Large intestine (tissue), 3 donors: ENCODE measurements around the gene DERA. TPM values are rescaled to one million over a fixed set of nuclear protein-coding genes. Genes with fewer than 3 reads are reported as not detected.
"Not testable (repeated sequence)": the region's sequence is repeated elsewhere in the genome, so short reads cannot be mapped to it uniquely, and the experiment has no call there.

ENCODE experiments used
- DNase-seq, 2 donors: peaks; one replicate each; pipeline versions ENCODE4 v3.0.0 to v3.0.0-alpha.2; 2013
- H3K27ac ChIP-seq: one replicate; pipeline ENCODE4 v1.5.1; 2013; ENCODE audit warnings: low read length
- H3K27me3 ChIP-seq: 2 replicates; pipeline ENCODE4 v1.6.1; 2013; ENCODE audit warnings: low read length; ENCODE audit not compliant: control insufficient read depth, insufficient read depth
- H3K36me3 ChIP-seq: 2 replicates; pipeline ENCODE4 v1.6.1; 2013; ENCODE audit warnings: low read length; ENCODE audit not compliant: control insufficient read depth, insufficient read depth
- H3K4me1 ChIP-seq: one replicate; pipeline ENCODE4 v1.6.1; 2013; ENCODE audit warnings: low read length; ENCODE audit not compliant: control insufficient read depth, insufficient read depth
- H3K4me3 ChIP-seq: one replicate; pipeline ENCODE4 v1.5.1; 2013; ENCODE audit warnings: low read length
- H3K9me3 ChIP-seq: one replicate; pipeline ENCODE4 v1.6.1; 2013; ENCODE audit warnings: mild to moderate bottlenecking, low read depth, low read length, moderate library complexity; ENCODE audit not compliant: control insufficient read depth
- WGBS: methylation state at CpG from one replicate; pipeline ENCODE4 v1.1.5; 2013; ENCODE audit warnings: low lambda C conversion rate; ENCODE audit not compliant: insufficient coverage; 5-methylcytosine and 5-hydroxymethylcytosine counted together
- polyA plus RNA-seq: library from polyadenylated mRNA; unstranded; fragments of 120-200 nt; gene quantifications from one replicate; pipeline ENCODE4 v1.2.1, GENCODE V29; 2013

DERA gene
- polyA plus RNA-seq, 1 donor, result 68.0 TPM

GRCh38 chr12:15956413-15957185 is 45.5 kb downstream of the DERA start:
- no peak overlapping the region for H3K4me3 ChIP-seq
- 83% methylated on average over 1 of the region's 9 CpGs for WGBS
- peaks cover 17% of the 10 kb centered on the region for H3K36me3 ChIP-seq
- H3K4me1 ChIP-seq, result no peaks in the 10 kb centered on the region
- H3K27me3 ChIP-seq, result no peaks in the 10 kb centered on the region
- no peaks in the 10 kb centered on the region for H3K9me3 ChIP-seq
- peak; percentile 24 to 49 for DNase-seq
- H3K27ac ChIP-seq, result no peak overlapping the region

DNA sequence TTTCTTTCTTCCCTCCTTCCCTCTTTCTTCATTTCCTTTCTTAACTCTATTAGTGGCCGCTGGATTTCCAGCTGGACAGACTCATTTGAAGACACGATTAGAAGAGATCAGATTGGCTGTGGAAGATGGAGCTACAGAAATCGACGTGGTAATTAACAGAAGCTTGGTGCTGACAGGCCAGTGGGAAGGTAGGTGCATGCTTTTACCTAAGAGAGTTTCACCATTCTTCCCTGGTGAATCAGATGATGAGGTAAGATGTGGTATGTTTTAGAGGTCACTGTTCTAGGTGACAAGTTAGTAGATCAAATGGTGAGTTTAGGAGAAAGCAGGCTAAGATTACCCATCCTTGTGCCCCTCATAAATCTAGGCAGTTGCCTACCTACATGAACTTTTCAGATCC is 51.6 kb downstream of the DERA start:
- no peak for DNase-seq
- H3K36me3 ChIP-seq, result peaks cover 43% of the 10 kb centered on the region
- 88% methylated on average over 2 of the region's 4 CpGs for WGBS
- H3K27me3 ChIP-seq, result no peaks in the 10 kb centered on the region
- no peak overlapping the region for H3K27ac ChIP-seq
- no peaks in the 10 kb centered on the region for H3K9me3 ChIP-seq
- H3K4me3 ChIP-seq, result no peak overlapping the region
- no peaks in the 10 kb centered on the region for H3K4me1 ChIP-seq

- no CpG with 5 or more reads among the region's 1 CpG for WGBS
Measured at GRCh38 chr12:15963271-15963670, 52.1 kb downstream of the DERA start.

GRCh38 chr12:15966426-15966825 is 55.3 kb downstream of the DERA start:
- no CpG with 5 or more reads among the region's 1 CpG for WGBS
- H3K9me3 ChIP-seq, result no peaks in the 10 kb centered on the region
- H3K27me3 ChIP-seq, result no peaks in the 10 kb centered on the region
- no peak overlapping the region for H3K4me3 ChIP-seq
- H3K4me1 ChIP-seq, result no peaks in the 10 kb centered on the region
- DNase-seq, result no peak
- no peak overlapping the region for H3K27ac ChIP-seq
- peaks cover 38% of the 10 kb centered on the region for H3K36me3 ChIP-seq

More at GRCh38 chr12:15963271-15963670, 52.1 kb downstream of the DERA start:
- Histone ChIP-seq H3K4me1 (no peaks in the 10 kb centered on the region), H3K9me3 (no peaks in the 10 kb centered on the region), H3K27me3 (no peaks in the 10 kb centered on the region), H3K27ac (no peak overlapping the region), H3K4me3 (no peak overlapping the region), H3K36me3 (peaks cover 45% of the 10 kb centered on the region)
- no peak for DNase-seq

- H3K36me3 ChIP-seq, result peaks cover 36% of the 10 kb centered on the region
- 100% methylated on average over 1 of the region's 3 CpGs for WGBS
- H3K27ac ChIP-seq, DNase-seq, H3K4me1 ChIP-seq, H3K4me3 ChIP-seq, H3K9me3 ChIP-seq, H3K27me3 ChIP-seq: not testable (repeated sequence)
Measured at GRCh38 chr12:15967053-15967452, 55.9 kb downstream of the DERA start.

- WGBS, result no CpG with 5 or more reads among the region's 3 CpGs
- H3K27ac ChIP-seq, result no peak overlapping the region
- no peaks in the 10 kb centered on the region for H3K4me1 ChIP-seq
- H3K27me3 ChIP-seq, result no peaks in the 10 kb centered on the region
- H3K4me3 ChIP-seq, result no peak overlapping the region
- no peak for DNase-seq
- H3K36me3 ChIP-seq, result peaks cover 28% of the 10 kb centered on the region
- H3K9me3 ChIP-seq, result no peaks in the 10 kb centered on the region
Measured at GRCh38 chr12:15971211-15971610, 60.1 kb downstream of the DERA start.

DNA sequence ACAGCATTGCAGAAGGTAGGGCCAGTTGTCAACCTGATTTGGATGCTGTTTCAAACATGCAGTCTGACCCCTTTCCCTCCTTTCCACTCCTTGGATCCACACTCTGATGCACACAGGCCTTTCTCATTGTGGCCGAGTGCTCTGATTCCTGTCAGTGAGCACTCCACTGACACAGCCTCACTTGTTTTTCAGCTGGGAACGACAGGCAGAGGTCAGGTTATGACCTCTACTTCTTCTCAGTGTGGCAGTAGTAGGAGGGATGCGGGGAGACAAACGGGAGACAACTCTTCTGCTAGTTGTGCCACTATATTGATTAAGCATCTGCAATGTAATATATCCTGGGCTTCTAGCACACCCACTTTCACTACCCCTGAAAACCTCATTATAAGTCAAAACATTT is 61.8 kb downstream of the DERA start:
- no CpG with 5 or more reads among the region's 4 CpGs for WGBS
- DNase-seq, result no peak
- Histone ChIP-seq H3K4me1 (peaks cover 2% of the 10 kb centered on the region), H3K27ac (no peak overlapping the region), H3K9me3 (no peaks in the 10 kb centered on the region), H3K36me3 (peaks cover 24% of the 10 kb centered on the region), H3K4me3 (no peak overlapping the region), H3K27me3 (no peaks in the 10 kb centered on the region)

DNA sequence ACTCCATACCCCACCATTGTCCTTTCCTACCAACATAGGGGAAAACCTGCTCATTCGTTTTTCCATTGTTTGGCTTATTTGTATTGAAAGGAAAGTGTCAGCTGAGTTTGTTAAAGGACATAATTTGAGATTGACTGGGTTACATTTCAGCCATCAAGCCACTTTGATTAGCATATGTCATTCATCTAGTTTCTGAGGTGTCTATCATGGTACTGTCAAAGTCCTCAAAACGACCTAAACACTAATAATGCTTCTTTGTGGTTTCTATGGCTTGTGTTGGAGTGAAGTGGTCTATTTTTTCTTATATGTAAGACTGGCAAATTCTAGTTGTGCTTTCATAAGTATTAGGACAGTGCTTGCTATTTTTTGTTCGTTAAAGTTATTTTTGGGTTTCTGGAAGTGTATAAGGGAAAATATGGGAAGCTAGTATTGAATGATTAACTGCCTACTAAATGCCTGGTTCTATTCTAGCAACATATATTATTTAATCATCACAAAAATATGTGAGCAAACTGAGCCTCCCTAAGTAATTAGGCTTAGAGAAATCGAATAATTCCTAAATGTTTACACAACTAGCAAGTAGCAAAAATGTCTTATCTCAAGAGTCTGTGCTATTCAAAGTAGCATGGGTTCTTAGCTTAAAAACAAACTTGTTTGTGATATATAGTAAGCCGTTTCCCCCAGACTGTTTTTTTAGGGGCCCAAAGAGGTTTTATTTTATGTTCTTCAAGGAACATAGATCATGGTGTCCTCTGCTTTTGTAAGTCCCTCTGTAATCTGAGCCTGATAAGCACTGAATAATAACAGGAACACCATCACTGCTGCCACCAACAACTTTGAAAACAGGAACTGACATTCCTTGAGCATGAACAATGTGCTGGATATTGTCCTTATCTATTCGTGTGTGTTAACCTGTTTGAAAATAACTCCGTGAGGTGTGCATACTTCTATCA is 67.1 kb downstream of the DERA start:
- peak; percentile 41 to 63 for DNase-seq
- no peaks in the 10 kb centered on the region for H3K9me3 ChIP-seq

DNA sequence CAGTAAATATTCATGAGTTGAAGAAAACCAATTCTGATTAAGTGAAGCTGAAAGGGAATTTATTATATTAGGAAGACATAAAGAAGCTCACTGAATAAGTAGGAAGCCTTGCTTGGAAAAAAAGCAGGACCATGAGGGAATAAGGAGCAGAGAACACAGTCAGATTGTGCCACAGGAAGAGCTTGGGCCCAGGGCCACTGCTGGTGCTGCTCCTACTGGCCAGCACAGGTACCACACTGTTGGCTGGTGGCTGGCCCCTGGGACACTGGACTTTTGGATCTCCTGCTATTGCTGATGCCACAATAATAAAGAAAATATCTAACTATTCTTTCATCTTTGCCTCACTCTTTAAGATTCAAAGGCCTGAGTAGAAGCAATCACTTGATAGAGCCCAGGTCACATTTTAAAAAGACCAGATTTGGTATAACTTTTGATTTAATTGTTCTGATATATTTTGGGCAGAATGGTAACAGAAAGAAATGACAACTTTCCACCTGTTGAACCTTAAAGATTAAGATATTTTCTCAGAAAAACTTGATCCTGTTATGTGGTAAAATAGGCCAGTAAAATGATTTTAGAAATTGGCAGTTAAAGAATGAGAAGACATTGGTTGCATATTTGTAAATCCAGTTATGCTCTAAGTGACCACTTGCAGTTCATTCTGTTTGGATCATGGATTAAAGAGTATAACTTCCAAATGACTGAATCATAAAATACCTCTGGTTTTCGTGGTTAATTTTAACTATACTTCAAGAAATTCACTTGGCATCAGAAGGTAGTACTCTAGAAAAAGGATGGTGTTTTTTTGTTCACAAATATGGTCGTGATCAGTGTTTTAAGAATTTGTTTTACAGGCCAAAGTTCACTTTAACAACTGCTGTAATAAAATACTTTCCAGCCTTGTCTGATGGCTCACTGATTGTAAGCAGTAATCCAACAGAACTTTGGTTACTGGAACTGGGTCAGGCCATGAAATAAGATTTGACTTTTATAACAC is 68.3 kb downstream of the DERA start:
- Histone ChIP-seq H3K27me3 (no peaks in the 10 kb centered on the region), H3K4me3 (no peak overlapping the region), H3K4me1 (peaks cover 22% of the 10 kb centered on the region), H3K9me3 (no peaks in the 10 kb centered on the region), H3K27ac (peak overlapping the region; percentile 66), H3K36me3 (peaks cover 20% of the 10 kb centered on the region)
- DNase-seq, result peak; percentile 53 to 67
- 0% methylated on average over 1 of the region's 2 CpGs for WGBS

More for the DNA sequence above, 67.1 kb downstream of the DERA start:
- Histone ChIP-seq H3K4me1 (peaks cover 22% of the 10 kb centered on the region), H3K27ac (peak overlapping the region; percentile 66), H3K27me3 (no peaks in the 10 kb centered on the region), H3K36me3 (peaks cover 12% of the 10 kb centered on the region), H3K4me3 (no peak overlapping the region)
- WGBS, result 33% methylated on average over 5 of the region's 7 CpGs
